HepG2 (cell line): ENCODE data around the gene NAA25. TPM values are rescaled to one million over a fixed set of nuclear protein-coding genes. Genes with fewer than 3 reads are reported as not detected.
A peak's percentile ranks its signal among the peaks of the same experiment; 100 is the strongest.

Source experiments
- CENPX ChIP-seq: sonication (generic); formaldehyde crosslinking; IDR thresholded peaks from 2 replicates; pipeline ENCODE4 v1.9.0; 2021; ENCODE audit warnings: mild to moderate bottlenecking, missing genetic modification reagents, moderate library complexity
- HCFC1 ChIP-seq: fragments of 150-350 bp; IDR thresholded peaks from 2 replicates; pipeline ENCODE4 v1.6.1; 2014; ENCODE audit warnings: low read depth, low read length
- ISX ChIP-seq: sonication (generic); formaldehyde crosslinking; conservative IDR thresholded peaks from 2 replicates; pipeline ENCODE4 v1.5.0; 2020; ENCODE audit warnings: missing genetic modification reagents
- KIAA2018 ChIP-seq: sonication (generic); formaldehyde crosslinking; IDR thresholded peaks from 2 replicates; pipeline ENCODE4 v1.5.0; 2020; ENCODE audit warnings: mild to moderate bottlenecking, missing genetic modification reagents, borderline replicate concordance
- MAZ ChIP-seq, 2 experiments: sonication (generic) in 1 of 2; formaldehyde crosslinking in 1 of 2; IDR thresholded peaks; 2 replicates each; pipeline versions ENCODE4 v1.5.0 to v1.6.1; 2012 to 2020; ENCODE audit warnings: low read depth in 2 of 2, mild to moderate bottlenecking in 2 of 2, borderline replicate concordance in 1 of 2, improper control_type of control experiment in 1 of 2, low read length in 1 of 2, missing genetic modification reagents in 1 of 2, moderate library complexity in 1 of 2
- MED1 ChIP-seq: sonication (generic); formaldehyde crosslinking; IDR thresholded peaks from 2 replicates; pipeline ENCODE4 v1.4.0; 2020; ENCODE audit warnings: missing genetic modification reagents
- MEIS2 ChIP-seq: sonication (generic); formaldehyde crosslinking; IDR thresholded peaks from 2 replicates; pipeline ENCODE4 v1.9.0; 2021; ENCODE audit warnings: mild to moderate bottlenecking, missing genetic modification reagents
- MZF1 ChIP-seq: sonication (generic); formaldehyde crosslinking; IDR thresholded peaks from 2 replicates; pipeline ENCODE4 v1.8.1; 2023; ENCODE audit warnings: mild to moderate bottlenecking, missing genetic modification reagents, borderline replicate concordance
- SALL1 ChIP-seq: sonication (generic); formaldehyde crosslinking; IDR thresholded peaks from 2 replicates; pipeline ENCODE4 v1.8.0; 2022; ENCODE audit warnings: mild to moderate bottlenecking, missing genetic modification reagents
- SAP130 ChIP-seq: IDR thresholded peaks from 2 replicates; pipeline ENCODE4 v1.6.1; 2016; ENCODE audit warnings: low read depth
- SKI ChIP-seq: fragments of 450-650 bp; IDR thresholded peaks from one replicate; pipeline ENCODE4 v1.6.1; 2018; ENCODE audit warnings: mild to moderate bottlenecking; ENCODE audit not compliant: partially characterized antibody
- TFDP1 ChIP-seq: IDR thresholded peaks from 2 replicates; pipeline ENCODE4 v1.6.1; 2016; ENCODE audit warnings: missing compliant biosample characterization, missing genetic modification reagents, borderline replicate concordance
- ZBTB25 ChIP-seq: IDR thresholded peaks from 2 replicates; pipeline ENCODE4 v1.6.1; 2018; ENCODE audit warnings: missing genetic modification reagents
- ZNF280B ChIP-seq: sonication (generic); formaldehyde crosslinking; IDR thresholded peaks from 2 replicates; pipeline ENCODE4 v1.5.0; 2020; ENCODE audit warnings: missing genetic modification reagents, mild to moderate bottlenecking, borderline replicate concordance
- ZNF749 ChIP-seq: sonication (generic); formaldehyde crosslinking; IDR thresholded peaks from 2 replicates; pipeline ENCODE4 v1.8.0; 2022; ENCODE audit warnings: mild to moderate bottlenecking, missing genetic modification reagents, moderate library complexity, borderline replicate concordance
- ZSCAN12 ChIP-seq: sonication (generic); formaldehyde crosslinking; IDR thresholded peaks from 2 replicates; pipeline ENCODE4 v1.9.0; 2021; ENCODE audit warnings: mild to moderate bottlenecking, missing genetic modification reagents
- polyA plus RNA-seq, 8 experiments: library from polyadenylated mRNA; depleted of rRNA in 3 of 8; stranded (reverse) in 7 of 8; unstranded in 1 of 8; fragments of >200 nt; fragmentation: Illumina TruSeq in 4 of 8; extraction: Trizol in 4 of 8; gene quantifications; 2 replicates each; pipeline versions ENCODE4 v1.2.1 to v1.2.3, GENCODE V29; 2011 to 2016; ENCODE audit warnings: low read depth in 4 of 8, missing spikeins in 1 of 8, mixed read lengths in 1 of 8; ENCODE audit not compliant: insufficient read depth in 1 of 8
- total RNA-seq, 5 experiments: library from RNA; depleted of rRNA; stranded (reverse); fragments of >200 nt; fragmentation: Illumina TruSeq; extraction: Trizol; gene quantifications; 2 replicates each; pipeline ENCODE4 v1.2.3, GENCODE V29; 2016; ENCODE audit warnings: low read depth in 1 of 5

Gene NAA25
- total and polyA plus RNA-seq, 2 of the 13 experiments (the other 11 are each of a cell fraction or from before 2014, with no cell fraction given): 11.4 to 32.0 TPM

GRCh38 chr12:112125250-112125999 lies 16.8 kb upstream of the NAA25 start, which contains the start of gene TRAFD1 (continued):
- TF ChIP-seq ZNF280B: peak; percentile 88
- peak; percentile 23 for TF ChIP-seq SKI
- peak; percentile 29 for TF ChIP-seq MED1 (CRISPR knock-in tag)
- TF ChIP-seq MEIS2: 0 out of 2 replicates have a peak, but pooled peaks have one; percentile 39
- TF ChIP-seq SAP130: peak; percentile 98
- TF ChIP-seq TFDP1 (CRISPR knock-in tag): no peak
- no peak for TF ChIP-seq ZBTB25 (CRISPR knock-in tag)
- no peak for TF ChIP-seq CENPX (CRISPR knock-in tag)
- peak; percentile 55; the same call in 1 of the 2 replicates for TF ChIP-seq ZSCAN12 (CRISPR knock-in tag)
- no peak for TF ChIP-seq KIAA2018 (CRISPR knock-in tag)
- 0 out of 2 replicates have a peak, but pooled peaks have one; percentile 57 for TF ChIP-seq MZF1
- TF ChIP-seq ZNF749 (CRISPR knock-in tag): peak; percentile 71; the same call in 1 of the 2 replicates
- peak; percentile 91 for TF ChIP-seq SALL1
- peak; percentile 42; the same call in 1 of the 2 replicates for TF ChIP-seq MAZ (IDR thresholded peaks at IDR 0.05; ENCODE audit: borderline replicate concordance, low read depth, low read length)
- TF ChIP-seq MAZ (CRISPR knock-in tag; IDR thresholded peaks at IDR 0.05; ENCODE audit: low read depth): peak; percentile 78
- TF ChIP-seq ISX (CRISPR knock-in tag): no peak
- TF ChIP-seq HCFC1: peak; percentile 20; the same call in 1 of the 2 replicates
